ENCODE measurements around the gene TSHZ2. TPM values are rescaled to one million over a fixed set of nuclear protein-coding genes. Genes with fewer than 3 reads are reported as not detected.

TSHZ2 gene
- total and polyA plus RNA-seq, 2 donors (not counting 3 experiments of a cell fraction or from before 2014, with no cell fraction given) = not detected

- Histone ChIP-seq H4K20me1 (replicated peaks; ENCODE audit: control insufficient read depth, extremely low read depth, insufficient read depth, low read length) (no peaks in the 10 kb centered on the region), H3K9me3 (replicated peaks; ENCODE audit: control insufficient read depth, insufficient read depth, low read length) (no peaks in the 10 kb centered on the region), H3K4me3 (replicated peaks in 1 of 3; ENCODE audit: insufficient read depth in 1 of 3, low read depth in 1 of 3, low read length in 3 of 3) (no peak overlapping the region), H3K4me1 (ENCODE audit: control insufficient read depth, extremely low read depth, insufficient read depth, low read length) (no peaks in the 10 kb centered on the region), H3K36me3 (ENCODE audit: control insufficient read depth in 2 of 2, extremely low read depth in 1 of 2, insufficient read depth in 2 of 2, low read length in 2 of 2) (no peaks in the 10 kb centered on the region), H3K9me1 (replicated peaks; ENCODE audit: control insufficient read depth, extremely low read depth, insufficient read depth, low read length) (no peaks in the 10 kb centered on the region), H3K79me2 (ENCODE audit: control insufficient read depth, insufficient read depth, low read length) (no peaks in the 10 kb centered on the region), H3K9ac (replicated peaks; ENCODE audit: extremely low read depth, insufficient read depth, low read length) (no peak overlapping the region), H3K4me2 (ENCODE audit: insufficient read depth, low read length) (no peak overlapping the region), H3K27ac (ENCODE audit: insufficient read depth, low read depth, low read length) (no peak overlapping the region), H2AFZ (ENCODE audit: low read depth, low read length) (no peak overlapping the region), H3K27me3 (ENCODE audit: control insufficient read depth in 2 of 2, insufficient read depth in 2 of 2, low read length in 2 of 2) (no peaks in the 10 kb centered on the region)
- intact Hi-C loops (cut with micrococcal nuclease) = no loop called here
- DNase-seq (ENCODE audit: low read depth, low spot score) = no peak
- ChIA-PET CTCF (no interaction called here), POLR2A (no interaction called here)
- no TSS peak for BruUV-seq (replicated peaks)
- no peak for TF ChIP-seq JUN (IDR thresholded peaks at IDR 0.05; ENCODE audit: borderline replicate concordance, insufficient read depth, insufficient read length, low read depth)
- no peak for TF ChIP-seq EZH2 (IDR thresholded peaks at IDR 0.05; ENCODE audit: borderline replicate concordance, low read depth, low read length, severe bottlenecking)
- no peak for TF ChIP-seq POLR2A (IDR thresholded peaks at IDR 0.05; ENCODE audit: low read depth, low read length)
- no peak for TF ChIP-seq MYC (IDR thresholded peaks at IDR 0.05; ENCODE audit: low read depth, low read length)
- TF ChIP-seq CTCF (IDR thresholded peaks at IDR 0.05; ENCODE audit: extremely low read depth in 1 of 2, insufficient read depth in 1 of 2, low read depth in 1 of 2, low read length in 2 of 2) = no peak
- FAIRE-seq = no peak
- dilution Hi-C loops (cut with MboI; ENCODE audit: extremely low pct_ligation_motif_present, low sequenced_read_pairs) = no loop called here
These were observed 359.2 kb downstream of the TSHZ2 start for GRCh38 chr20:53331151-53331973.
